ENCODE results near the gene RBPJL. TPM values are rescaled to one million over a fixed set of nuclear protein-coding genes. Genes with fewer than 3 reads are reported as not detected.

The RBPJL gene
- total RNA-seq, 1 donor from 2014 or later, result not detected

DNA sequence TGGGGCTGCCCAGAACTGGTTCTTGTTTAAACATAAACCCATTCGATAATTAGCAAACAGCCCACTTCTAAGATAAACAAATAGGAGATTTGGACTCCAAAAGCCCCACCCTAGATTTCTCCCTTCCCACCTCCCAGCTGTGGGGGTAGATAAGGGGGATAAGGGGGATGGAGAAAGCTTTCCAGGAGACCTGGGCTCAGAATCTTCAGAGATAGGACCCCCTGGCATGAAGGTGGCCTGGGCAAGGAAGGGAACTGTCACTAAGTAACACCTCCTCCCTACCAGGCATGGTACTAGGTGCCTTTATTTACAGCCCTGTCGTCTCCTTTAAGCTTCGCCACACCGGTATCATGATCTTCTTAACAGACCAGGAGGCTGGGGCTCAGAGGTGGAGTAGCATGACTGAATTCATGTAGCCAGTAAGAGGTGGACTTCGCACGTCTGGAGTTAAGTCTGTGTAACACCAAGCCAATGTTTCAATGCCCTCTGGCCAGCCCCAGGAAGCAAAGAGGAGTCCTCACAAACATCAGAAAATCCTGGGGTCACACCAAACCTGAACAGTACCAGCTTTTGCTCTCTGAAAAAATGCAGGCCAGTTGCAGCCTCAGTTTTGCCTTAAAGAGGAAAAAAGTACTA is 37.0 kb downstream of the RBPJL start:
- Histone ChIP-seq H4K20me1 (ENCODE audit: low read depth) (peaks cover 8% of the 10 kb centered on the region), H3F3A (ENCODE audit: low read depth) (peaks cover 34% of the 10 kb centered on the region), H3K4me3 (no peak overlapping the region), H2AFZ (replicated peaks) (no peak overlapping the region), H3K4me2 (peak overlapping the region; percentile 29), H3K27me3 (no peaks in the 10 kb centered on the region), H3K9me3 (ENCODE audit: low read depth) (no peaks in the 10 kb centered on the region), H3K4me1 (peaks cover 79% of the 10 kb centered on the region), H3K9ac (no peak overlapping the region), H3K79me2 (ENCODE audit: low read depth) (peaks cover 42% of the 10 kb centered on the region), H3K36me3 (no peaks in the 10 kb centered on the region), H3K27ac (no peak overlapping the region)
- Mint-ChIP-seq H3K36me3 (no peaks in the 10 kb centered on the region), H3K4me3 (peak overlapping the region; percentile 73), H3K27ac (no peak overlapping the region), H3K9me3 (no peaks in the 10 kb centered on the region), H3K27me3 (ENCODE audit: insufficient read depth, low read depth) (peaks cover 2% of the 10 kb centered on the region), H3K4me1 (peaks cover 84% of the 10 kb centered on the region)
- TF ChIP-seq, protein P1, sequence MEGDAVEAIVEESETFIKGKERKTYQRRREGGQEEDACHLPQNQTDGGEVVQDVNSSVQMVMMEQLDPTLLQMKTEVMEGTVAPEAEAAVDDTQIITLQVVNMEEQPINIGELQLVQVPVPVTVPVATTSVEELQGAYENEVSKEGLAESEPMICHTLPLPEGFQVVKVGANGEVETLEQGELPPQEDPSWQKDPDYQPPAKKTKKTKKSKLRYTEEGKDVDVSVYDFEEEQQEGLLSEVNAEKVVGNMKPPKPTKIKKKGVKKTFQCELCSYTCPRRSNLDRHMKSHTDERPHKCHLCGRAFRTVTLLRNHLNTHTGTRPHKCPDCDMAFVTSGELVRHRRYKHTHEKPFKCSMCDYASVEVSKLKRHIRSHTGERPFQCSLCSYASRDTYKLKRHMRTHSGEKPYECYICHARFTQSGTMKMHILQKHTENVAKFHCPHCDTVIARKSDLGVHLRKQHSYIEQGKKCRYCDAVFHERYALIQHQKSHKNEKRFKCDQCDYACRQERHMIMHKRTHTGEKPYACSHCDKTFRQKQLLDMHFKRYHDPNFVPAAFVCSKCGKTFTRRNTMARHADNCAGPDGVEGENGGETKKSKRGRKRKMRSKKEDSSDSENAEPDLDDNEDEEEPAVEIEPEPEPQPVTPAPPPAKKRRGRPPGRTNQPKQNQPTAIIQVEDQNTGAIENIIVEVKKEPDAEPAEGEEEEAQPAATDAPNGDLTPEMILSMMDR (IDR thresholded peaks at IDR 0.05), result no peak
- no peak for TF ChIP-seq EZH2phosphoT487 (IDR thresholded peaks at IDR 0.05)
- TF ChIP-seq EZH2 (IDR thresholded peaks at IDR 0.05), result no peak
- DNase-seq (ENCODE audit: low spot score), result no peak

DNA sequence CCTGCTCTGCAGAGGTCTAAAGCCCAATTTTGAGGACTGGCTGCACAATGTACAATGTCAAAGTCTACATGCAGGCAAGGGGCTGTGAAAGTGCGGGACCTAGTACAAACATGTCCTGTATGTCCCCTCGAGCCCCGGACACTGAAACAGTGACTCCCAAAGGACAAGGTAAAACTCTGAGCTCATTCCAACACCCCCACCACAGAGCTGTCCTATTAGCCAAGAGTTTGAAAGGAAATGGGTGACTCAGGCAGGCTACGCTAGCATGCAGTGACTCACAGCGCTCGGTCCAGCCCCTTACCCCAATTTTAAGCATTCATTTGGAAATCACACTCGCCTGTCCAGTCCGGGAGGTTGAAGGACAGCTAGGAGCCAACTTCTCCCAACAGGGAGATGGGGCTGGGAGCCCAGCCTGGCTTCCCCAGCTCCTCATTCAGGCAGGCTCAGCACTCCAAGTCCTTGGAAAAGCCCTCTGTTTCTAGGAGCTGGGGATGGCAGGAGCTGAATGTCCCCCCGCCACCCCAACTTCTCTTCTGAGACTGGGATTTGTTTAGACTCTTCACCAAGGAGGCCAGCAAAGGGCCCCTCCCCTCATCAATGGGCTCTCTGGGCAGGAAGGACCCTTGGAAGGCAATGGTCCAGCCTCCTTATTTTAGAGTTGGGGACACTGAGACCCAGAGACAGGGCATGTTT is 37.7 kb downstream of the RBPJL start:
- Histone ChIP-seq H3K4me2 (peak overlapping the region; percentile 29), H3K27ac (no peak overlapping the region), H3K79me2 (ENCODE audit: low read depth) (peaks cover 41% of the 10 kb centered on the region), H3K36me3 (no peaks in the 10 kb centered on the region), H3K27me3 (no peaks in the 10 kb centered on the region), H3K9me3 (ENCODE audit: low read depth) (no peaks in the 10 kb centered on the region), H3K4me3 (no peak overlapping the region), H3K9ac (no peak overlapping the region), H2AFZ (replicated peaks) (no peak overlapping the region), H4K20me1 (ENCODE audit: low read depth) (peaks cover 8% of the 10 kb centered on the region), H3K4me1 (peaks cover 73% of the 10 kb centered on the region), H3F3A (ENCODE audit: low read depth) (peaks cover 38% of the 10 kb centered on the region)
- Mint-ChIP-seq H3K9me3 (no peaks in the 10 kb centered on the region), H3K4me3 (peak overlapping the region; percentile 33), H3K27me3 (ENCODE audit: insufficient read depth, low read depth) (peaks cover 2% of the 10 kb centered on the region), H3K27ac (peak overlapping the region; percentile 50), H3K4me1 (peaks cover 78% of the 10 kb centered on the region), H3K36me3 (no peaks in the 10 kb centered on the region)
- TF ChIP-seq EZH2phosphoT487 (IDR thresholded peaks at IDR 0.05), result no peak
- TF ChIP-seq, protein P1 (IDR thresholded peaks at IDR 0.05), result no peak
- TF ChIP-seq EZH2 (IDR thresholded peaks at IDR 0.05), result no peak
- DNase-seq (ENCODE audit: low spot score), result no peak

DNA sequence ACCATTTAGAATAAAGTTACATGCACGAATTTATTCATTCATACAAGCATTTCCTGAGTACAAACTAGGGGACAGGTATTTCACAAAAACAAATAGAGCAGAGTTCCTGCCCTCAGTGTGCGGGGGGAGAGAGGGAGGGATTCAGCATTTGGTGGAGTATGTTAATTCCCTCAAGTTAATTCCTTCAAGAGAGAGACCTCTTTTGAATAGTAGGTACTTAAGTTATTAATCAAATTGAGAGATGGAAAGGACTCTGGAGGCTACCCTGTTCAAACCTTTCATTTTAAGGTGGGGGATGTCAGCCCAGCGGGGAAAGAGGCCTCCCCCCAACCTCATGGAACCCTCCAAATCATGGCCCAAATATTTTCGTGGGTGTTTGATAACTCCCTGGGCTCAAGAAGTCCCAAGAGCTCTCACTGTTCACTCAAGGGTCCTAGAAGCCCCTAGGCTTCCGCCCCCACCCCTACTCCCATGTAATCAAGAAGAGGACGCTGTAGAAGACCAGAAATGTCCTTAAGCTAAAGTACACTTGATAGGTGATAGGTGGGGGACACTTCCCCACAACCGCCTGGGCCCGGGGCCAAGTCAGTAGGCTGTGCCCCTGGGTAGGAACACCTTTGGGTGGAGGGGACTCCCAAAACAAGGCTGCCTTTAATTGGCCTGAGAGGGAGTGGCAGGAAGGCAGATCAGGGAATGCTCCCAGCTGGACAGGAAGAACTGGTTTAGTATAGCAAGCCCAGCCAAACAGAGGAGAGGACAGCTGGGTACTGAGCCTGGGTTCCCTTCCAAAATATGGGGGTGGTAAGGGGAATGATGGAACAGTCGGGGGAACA is 38.7 kb downstream of the RBPJL start:
- Mint-ChIP-seq H3K4me3 (no peak overlapping the region), H3K4me1 (peaks cover 72% of the 10 kb centered on the region), H3K36me3 (no peaks in the 10 kb centered on the region), H3K27ac (peak overlapping the region; percentile 57), H3K9me3 (no peaks in the 10 kb centered on the region), H3K27me3 (ENCODE audit: insufficient read depth, low read depth) (peaks cover 2% of the 10 kb centered on the region)
- Histone ChIP-seq H2AFZ (replicated peaks) (no peak overlapping the region), H3K9me3 (ENCODE audit: low read depth) (no peaks in the 10 kb centered on the region), H3K27me3 (no peaks in the 10 kb centered on the region), H3K36me3 (no peaks in the 10 kb centered on the region), H3K79me2 (ENCODE audit: low read depth) (peaks cover 32% of the 10 kb centered on the region), H3K27ac (no peak overlapping the region), H3K4me3 (no peak overlapping the region), H3K4me1 (peaks cover 69% of the 10 kb centered on the region), H3F3A (ENCODE audit: low read depth) (peaks cover 33% of the 10 kb centered on the region), H3K4me2 (peak overlapping the region; percentile 8), H3K9ac (no peak overlapping the region), H4K20me1 (ENCODE audit: low read depth) (peaks cover 8% of the 10 kb centered on the region)
- no peak for TF ChIP-seq EZH2 (IDR thresholded peaks at IDR 0.05)
- TF ChIP-seq, protein P1 (IDR thresholded peaks at IDR 0.05), result no peak
- TF ChIP-seq EZH2phosphoT487 (IDR thresholded peaks at IDR 0.05), result no peak
- no peak for DNase-seq (ENCODE audit: low spot score)

All from neural progenitor cell (in vitro differentiated cells).